A673 (cell line): ENCODE data around the gene VSTM2L.

Experiments
- CTCF ChIP-seq: fragments of 300-800, 200-600 bp; sonication (generic); conservative IDR thresholded peaks from 2 replicates; pipeline ENCODE4 v1.5.1; 2017; ENCODE audit warnings: low read depth, mild to moderate bottlenecking, antibody characterized with exemption, low read length, moderate library complexity, mixed read lengths
- EZH2 ChIP-seq: fragments of 200-600 bp; sonication (generic); IDR thresholded peaks from 2 replicates; pipeline ENCODE4 v1.6.1; 2017; ENCODE audit warnings: borderline replicate concordance, low read depth, mild to moderate bottlenecking, mixed read lengths, antibody characterized with exemption, low read length; ENCODE audit not compliant: poor library complexity, severe bottlenecking

- no peak for TF ChIP-seq CTCF
- TF ChIP-seq EZH2 = no peak
Observed at GRCh38 chr20:37987602-37988290, 84.8 kb downstream of the VSTM2L start.
